ENCODE results near the gene MINDY3. TPM values are rescaled to one million over a fixed set of nuclear protein-coding genes. Genes with fewer than 3 reads are reported as not detected.
A peak's percentile ranks its signal among the peaks of the same experiment; 100 is the strongest.
"Not testable (repeated sequence)": the region's sequence is repeated elsewhere in the genome, so short reads cannot be mapped to it uniquely, and the experiment has no call there.

Gene MINDY3
- total RNA-seq, 1 donor from 2014 or later: 14.2 TPM

DNA sequence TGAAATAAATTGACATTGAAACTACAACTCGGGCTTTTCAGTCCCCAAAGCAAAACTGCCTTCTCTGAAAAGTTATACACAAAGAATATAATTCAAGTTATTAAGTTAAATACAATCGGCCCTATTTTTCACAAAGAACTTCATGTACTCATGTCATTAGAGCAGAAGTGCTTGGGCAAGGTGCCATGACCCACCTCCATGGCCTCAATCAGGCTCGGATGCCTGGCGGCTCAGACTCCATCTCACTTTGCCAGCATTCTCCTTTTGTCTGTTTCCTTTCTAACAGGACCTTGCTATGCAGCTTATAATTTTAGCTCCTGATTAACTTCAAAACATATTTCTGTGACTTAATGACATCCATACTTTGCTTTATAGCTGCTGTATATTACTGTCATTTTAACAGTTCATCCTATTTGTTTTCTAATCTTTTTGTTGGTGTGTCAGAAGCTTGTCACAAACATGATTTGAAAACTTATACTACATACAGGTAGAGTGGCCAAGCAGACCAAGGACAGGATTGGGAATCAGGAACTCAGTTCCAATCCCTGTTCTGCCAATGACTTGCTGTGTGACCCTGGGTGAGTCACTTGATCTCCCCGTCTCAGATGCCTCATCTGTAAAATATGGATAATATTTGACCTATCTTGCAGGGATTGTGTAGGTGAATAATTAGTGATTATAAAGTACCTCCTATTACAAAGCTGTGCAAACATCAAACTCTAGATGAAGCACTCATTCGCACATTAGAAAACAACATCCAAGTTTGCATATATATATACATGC is 79.8 kb downstream of the MINDY3 start:
- peak; percentile 12 to 53 for DNase-seq (ENCODE audit: low read depth in 2 of 2)

DNA sequence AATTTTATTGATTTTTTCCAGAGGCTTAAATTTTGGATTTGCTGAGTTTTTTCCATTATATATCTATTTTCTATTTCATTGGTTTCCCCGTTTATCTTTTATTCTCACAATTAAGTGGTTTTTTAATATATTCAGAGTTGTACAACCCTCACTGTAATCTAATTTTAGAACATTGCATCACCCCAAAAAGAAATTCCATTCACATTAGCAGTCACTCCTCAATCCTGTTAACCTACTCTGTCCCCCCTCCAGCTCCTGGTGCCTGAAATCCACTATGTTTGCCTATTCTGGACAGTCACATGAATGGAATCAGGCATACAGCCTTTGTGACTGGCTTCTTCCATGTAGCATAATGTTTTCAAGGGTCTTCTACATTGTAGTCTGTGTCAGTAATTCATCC is 84.8 kb downstream of the MINDY3 start:
- no peak for DNase-seq (ENCODE audit: low read depth in 2 of 2)

DNA sequence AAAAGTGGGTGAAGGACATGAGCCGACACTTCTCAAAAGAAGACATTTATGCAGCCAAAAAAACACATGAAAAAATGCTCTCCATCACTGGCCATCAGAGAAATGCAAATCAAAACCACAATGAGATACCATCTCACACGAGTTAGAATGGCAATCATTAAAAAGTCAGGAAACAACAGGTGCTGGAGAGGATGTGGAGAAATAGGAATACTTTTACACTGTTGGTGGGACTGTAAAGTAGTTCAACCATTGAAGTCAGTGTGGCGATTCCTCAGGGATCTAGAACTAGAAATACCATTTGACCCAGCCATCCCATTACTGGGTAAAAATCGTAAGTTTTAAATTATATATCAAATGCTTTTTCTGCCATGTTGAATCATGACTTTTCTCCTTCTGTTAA is 85.8 kb downstream of the MINDY3 start:
- not testable (repeated sequence) for DNase-seq (ENCODE audit: low read depth in 2 of 2)

DNA sequence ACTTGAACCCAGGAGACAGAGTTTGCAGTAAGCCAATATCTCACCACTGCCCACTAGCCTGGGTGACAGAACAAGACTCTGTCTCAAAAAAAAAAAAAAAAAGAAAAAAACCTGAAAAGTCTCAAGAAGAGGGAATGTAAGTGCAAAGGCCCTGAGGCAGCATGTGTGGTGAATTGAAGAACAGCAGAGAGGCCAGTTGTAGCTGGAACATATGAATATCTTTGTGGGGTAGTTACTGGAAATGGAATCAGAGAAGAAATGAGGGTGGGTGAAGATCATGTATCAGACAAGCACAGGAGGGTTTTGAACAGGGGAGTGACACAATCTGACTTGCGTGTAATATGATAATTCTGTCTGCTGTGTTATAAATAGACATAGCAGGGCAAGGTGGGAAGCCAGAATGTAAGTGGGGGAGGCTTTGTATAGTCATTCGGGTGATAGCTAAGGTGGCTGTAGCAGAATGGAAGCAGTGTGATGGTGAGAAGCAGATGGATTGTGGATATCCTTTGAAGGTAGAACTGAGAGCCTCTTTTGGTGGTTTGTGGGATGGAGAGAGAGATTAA is 95.3 kb downstream of the MINDY3 start:
- no peak for DNase-seq (ENCODE audit: low read depth in 2 of 2)

DNA sequence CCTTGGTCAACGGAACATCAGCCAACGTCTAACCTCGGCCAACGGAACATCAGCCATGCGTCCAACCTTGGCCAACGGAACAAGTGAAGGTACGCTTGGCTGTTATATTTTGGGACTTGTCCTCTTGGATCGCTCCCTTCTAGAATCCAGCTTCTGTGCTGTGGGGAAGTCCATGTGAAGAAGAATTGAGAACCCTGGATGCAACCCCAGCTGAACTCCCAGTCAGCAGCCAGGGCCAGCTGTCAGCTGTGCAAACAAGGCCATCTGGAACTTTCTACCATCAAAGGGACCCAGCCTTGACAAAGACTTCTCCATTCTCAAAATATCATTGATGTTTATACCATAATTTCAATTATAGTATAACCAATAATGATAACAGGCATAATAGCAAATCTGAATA is 97.3 kb downstream of the MINDY3 start:
- no peak for DNase-seq (ENCODE audit: low read depth in 2 of 2)

DNA sequence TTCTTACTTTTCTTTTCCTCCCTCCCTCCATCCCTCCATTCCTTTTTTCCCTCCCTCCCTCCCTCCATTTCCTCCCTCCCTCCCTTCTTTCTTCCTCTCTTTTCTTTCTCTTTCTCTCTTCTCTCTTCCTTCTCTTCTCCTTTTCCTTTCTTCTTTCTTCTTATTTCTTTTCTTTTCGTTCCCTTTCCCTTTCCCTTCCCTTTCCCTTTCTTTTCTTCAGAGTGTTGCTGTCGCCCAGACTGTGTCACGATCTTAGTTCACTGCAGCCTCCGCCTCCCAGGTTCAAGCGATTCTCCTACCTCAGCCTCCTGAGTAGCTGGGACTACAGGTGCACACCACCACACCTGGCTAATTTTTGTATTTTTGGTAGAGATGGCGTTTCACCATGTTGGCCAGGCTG is 98.1 kb downstream of the MINDY3 start:
- DNase-seq (ENCODE audit: low read depth in 2 of 2): not testable (repeated sequence)

DNA sequence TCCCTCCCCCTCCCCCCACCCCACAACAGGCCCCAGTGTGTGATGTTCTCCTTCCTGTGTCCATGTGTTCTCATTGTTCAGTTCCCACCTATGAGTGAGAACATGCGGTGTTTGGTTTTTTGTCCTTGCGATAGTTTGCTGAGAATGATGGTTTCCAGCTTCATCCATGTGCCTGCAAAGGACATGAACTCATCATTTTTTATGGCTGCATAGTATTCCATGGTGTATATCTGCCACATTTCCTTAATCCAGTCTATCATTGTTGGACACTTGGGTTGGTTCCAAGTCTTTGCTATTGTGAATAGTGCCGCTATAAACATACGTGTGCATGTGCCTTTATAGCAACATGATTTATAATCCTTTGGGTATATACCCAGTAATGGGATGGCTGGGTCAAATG is 99.1 kb downstream of the MINDY3 start:
- not testable (repeated sequence) for DNase-seq (ENCODE audit: low read depth in 2 of 2)

DNA sequence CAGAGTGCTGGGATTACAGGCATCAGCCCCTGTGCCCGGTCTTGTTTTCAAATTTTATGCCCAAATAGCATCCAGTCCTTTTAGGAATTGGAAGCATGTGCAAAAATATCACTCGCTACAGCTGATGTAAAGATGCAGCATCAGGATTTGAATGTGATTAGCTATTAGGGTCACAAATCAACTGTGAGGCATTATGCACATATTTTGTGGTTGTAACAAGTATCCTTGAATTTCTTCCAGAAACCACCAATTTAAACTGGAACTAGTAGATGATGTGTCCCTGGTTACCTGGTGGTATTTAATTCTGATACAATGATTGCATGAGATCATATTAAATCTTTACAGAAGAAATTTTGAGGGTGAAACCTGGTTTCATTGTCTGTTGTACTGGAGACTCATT is 99.6 kb downstream of the MINDY3 start:
- DNase-seq (ENCODE audit: low read depth in 2 of 2): no peak

DNA sequence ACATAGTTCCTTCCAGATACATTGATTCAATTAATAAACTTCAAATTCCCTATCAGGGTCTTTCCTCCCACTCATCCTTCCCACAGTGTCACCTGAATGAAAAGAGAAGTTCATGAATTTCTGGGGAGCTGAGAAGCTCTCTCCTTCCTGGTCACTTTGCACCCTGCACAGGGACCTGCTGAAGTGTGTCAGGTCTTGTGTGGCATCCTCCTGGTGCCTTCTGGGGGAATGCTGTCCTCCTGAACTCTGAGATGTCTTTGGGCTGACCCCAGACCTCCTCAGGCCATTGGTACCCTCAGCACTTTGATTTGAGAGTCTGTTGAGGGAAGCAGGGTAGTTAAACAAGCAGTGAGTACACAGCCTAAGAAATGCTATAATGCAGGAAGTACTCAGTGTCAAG is 101.0 kb downstream of the MINDY3 start:
- no peak for DNase-seq (ENCODE audit: low read depth in 2 of 2)

DNA sequence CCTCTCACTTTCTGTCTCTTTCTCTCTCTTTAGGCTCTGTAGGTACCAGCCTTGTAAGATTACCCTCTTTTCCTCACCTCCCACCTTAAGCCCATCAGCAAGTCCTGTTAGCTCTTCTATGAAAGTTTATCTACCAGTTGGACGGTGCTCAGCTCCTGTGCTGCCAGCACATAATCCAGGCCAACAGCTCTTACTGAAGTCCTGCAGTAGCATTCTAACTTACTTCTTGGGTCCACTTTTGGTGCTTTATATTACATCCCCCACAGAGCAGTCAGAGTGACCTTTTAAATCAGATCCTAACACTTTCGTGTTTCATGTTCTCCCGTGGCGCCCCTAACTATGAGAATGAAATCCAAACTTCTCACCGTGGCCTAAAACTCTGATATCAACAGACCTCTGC is 101.7 kb downstream of the MINDY3 start:
- no peak for DNase-seq (ENCODE audit: low read depth in 2 of 2)

DNA sequence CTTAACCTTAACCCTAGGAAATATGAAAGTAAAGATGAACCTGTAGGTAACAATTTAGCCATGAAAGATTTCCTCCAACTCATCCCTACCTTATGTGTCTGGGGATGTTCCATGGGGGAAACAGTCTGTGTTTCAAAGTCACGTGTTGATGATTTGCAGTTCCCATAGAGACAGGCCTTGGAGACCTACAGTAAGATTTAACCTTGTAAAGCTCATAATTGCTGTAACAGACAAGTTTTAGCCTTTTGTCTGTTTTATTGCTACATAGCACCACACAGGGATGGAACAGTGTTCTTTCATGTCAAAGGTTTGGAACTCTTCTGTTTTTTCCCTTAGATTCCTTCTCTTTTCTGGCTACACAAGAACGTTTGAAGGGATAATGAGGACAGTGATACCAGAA is 105.4 kb downstream of the MINDY3 start:
- no peak for DNase-seq (ENCODE audit: low read depth in 2 of 2)

DNA sequence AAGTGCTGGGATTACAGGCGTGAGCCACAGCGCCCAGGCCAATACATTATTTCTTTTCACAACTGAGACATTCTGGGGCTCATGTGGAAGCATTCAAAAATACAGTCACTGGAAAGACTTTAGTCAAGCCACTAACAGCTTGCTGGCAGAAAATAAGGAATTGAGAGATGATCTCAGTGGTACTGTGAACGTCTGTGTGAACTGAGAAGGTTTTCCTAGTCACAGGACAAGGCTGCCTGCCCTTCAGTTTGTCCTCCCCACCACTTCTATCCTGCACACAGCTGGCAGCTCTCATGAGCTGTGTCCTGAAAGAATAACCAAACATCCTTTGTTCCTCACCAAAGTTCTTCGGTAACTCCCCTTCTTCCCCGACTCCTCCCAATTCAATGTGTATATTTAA is 109.3 kb downstream of the MINDY3 start:
- no peak for DNase-seq (ENCODE audit: low read depth in 2 of 2)

DNA sequence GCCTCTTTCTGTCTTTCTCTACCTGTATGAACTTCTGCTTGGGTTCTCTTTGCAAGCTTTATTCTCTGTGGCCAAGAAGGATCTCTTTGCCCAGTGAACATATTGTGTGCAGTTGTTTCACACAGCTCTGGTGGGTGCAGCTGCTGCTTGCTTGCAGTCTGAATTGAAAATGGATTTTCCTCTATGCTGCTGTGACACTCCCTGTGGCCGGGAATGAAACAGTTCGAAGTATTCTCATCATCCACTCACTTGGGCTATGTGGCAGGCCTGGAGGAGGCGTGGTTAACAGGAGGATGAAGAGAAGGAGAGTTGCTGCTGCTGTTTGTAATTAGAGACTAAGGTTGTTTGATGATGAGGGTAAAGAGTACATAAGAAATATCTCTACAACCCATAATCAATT is 112.2 kb downstream of the MINDY3 start:
- no peak for DNase-seq (ENCODE audit: low read depth in 2 of 2)

DNA sequence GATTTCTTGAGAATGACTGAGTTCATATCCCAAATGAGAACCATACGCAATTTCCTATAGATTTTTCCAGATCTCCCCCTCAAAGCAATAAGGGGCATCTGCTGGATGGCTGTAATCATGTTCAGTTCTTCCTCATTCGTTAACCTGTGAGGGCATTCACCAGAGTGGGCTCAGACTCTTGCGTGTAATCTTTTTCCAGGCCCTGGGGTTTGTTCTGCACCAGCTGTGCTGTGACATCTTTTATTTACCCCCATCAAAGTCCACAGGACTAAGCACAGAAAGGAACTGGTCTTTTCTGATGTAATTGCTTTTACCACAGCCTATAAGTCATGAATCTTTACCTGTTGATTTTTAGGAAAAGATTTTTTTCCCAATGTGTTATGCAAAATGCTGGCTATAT is 112.7 kb downstream of the MINDY3 start:
- no peak for DNase-seq (ENCODE audit: low read depth in 2 of 2)

DNA sequence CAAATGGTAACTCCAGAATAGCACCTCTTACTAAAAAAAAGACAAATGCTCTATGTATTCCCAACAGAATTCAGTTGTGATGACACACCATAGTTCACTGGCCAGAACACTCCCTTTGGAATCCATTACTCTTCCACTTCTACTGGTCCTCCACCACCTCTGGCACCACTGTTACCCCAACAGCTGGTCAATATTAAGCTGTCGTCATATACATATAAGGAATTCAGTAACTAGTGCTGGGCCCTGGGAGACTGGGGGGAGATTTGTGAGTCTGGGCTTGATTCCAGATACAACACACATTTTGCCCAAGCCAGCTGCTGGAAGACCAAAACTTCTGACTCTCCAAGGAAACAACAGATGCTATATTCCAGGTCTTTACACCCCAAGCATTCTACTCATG is 114.6 kb downstream of the MINDY3 start:
- no peak for DNase-seq (ENCODE audit: low read depth in 2 of 2)

DNA sequence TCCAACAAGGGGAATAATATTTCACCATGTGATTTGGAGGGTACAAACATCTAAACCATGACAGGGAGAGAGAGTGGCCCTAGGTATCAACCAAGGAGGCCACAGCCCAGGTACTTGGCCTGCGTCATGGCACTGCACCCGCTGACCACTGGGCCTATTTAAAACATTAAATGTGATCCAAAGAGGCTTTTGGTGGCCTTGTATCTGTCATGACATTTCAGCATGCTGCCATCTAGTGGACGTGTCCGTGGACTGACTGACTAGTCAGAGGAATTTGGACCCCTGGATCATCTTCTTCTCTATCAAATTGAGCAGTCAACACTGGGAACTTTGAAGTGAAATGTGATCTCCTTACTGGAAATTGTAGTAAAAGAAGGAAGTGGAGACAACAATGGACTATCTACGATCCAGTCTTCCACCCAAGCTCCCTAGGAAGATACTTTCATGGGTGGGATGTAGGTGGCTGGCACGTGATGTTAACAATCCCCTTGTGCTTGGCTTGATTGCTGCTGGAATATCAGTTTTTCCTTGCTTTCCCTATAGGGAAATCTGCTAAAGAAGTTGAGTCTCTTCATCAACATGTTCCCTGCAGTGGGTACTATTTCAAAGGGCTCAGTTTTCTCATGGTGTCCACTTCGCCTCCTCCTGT is 116.0 kb downstream of the MINDY3 start:
- peak; percentile 73 to 79 for DNase-seq (ENCODE audit: low read depth in 2 of 2)

DNA sequence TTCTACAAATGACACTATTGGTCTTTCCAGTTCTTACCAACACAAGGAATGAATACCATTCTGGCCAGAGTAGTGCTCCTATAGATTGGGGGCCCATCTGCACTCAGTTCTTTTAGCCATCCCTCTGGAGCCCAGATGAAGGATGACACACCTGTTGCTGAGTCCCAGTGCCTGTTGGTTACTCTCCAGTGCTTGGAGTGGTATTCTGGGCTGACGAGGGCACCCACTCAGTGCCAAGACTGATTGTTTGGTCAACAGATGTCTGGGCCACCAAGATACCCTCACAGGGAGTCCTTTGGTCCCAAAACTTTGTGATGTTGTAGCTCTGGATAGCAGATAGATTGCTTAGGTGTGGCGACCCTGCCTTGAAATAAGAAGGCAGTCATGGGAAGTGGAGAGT is 116.9 kb downstream of the MINDY3 start:
- DNase-seq (ENCODE audit: low read depth in 2 of 2): no peak

DNA sequence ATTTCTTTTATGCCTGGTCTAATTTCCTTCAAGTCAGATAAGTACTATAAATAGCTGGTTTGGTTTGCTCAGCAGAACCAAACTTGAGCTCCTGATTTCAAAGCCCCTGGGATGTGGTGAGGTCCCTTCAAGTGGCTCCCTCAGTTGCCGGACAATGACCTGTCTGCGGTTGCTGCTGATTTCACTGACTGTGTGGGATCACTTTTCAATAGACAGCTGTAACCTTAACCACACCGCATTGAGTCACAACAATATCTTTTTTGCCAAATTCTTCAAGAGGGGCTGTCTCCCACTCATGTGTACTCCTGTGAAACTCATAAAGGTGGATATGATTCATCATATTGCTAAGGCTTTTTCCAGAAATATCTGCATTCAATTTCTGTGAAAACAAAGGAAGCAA is 117.5 kb downstream of the MINDY3 start:
- no peak for DNase-seq (ENCODE audit: low read depth in 2 of 2)

DNA sequence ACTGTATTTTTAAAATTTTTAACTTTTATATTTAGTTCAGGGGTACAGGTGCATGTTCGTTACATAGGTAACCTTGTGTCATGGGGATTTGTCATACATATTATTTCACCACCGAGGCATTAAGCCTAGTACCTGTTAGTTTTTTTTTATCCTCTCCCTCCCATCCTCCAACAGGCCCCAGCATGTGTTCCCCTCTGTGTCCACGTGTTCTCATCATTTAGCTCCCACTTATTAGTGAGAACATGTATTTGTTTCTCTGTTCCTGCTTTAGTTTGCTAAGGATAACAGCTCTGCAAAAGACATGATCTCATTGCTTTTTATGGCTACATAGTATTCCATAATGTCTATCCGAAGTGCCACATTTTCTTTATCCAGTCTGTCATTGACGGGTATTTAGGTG is 118.2 kb downstream of the MINDY3 start:
- no peak for DNase-seq (ENCODE audit: low read depth in 2 of 2)

DNA sequence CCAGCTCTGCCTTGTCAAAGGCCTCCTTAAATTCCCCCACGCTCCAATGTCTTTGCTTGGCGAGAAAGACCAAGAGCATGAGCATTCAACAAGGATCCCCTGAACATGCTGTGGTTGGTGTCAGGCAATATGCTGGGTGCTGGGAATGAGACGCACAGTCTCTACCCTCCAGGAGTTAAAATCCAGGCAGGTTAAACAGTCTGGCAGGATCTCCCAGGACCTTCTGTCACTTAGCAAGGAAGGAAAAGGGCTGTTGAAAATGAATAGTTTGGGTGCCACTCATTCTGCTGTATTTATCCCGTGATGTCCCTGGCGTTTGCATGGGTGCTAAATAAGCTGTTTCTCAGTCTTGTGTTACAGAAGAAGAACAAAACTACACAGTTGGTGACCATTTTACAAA is 118.7 kb downstream of the MINDY3 start:
- no peak for DNase-seq (ENCODE audit: low read depth in 2 of 2)

DNA sequence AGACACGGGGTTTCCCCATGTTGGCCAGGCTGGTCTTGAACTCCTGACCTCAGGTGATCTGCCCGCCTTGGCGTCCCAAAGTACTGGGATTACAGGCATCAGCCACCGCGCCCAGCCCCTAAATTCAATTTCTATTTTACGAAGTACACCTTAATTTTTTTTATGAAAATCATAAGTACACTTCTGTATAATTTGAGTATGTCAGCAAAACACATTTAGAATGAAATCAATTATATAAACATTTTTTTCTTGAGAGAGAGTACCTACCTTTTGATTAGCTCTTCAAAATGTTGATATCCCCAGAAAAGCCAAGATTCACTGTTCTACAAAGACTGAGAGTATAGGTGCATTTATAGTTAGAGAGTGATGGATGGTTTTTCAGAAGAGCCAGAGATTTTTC is 120.0 kb downstream of the MINDY3 start:
- no peak for DNase-seq (ENCODE audit: low read depth in 2 of 2)

DNA sequence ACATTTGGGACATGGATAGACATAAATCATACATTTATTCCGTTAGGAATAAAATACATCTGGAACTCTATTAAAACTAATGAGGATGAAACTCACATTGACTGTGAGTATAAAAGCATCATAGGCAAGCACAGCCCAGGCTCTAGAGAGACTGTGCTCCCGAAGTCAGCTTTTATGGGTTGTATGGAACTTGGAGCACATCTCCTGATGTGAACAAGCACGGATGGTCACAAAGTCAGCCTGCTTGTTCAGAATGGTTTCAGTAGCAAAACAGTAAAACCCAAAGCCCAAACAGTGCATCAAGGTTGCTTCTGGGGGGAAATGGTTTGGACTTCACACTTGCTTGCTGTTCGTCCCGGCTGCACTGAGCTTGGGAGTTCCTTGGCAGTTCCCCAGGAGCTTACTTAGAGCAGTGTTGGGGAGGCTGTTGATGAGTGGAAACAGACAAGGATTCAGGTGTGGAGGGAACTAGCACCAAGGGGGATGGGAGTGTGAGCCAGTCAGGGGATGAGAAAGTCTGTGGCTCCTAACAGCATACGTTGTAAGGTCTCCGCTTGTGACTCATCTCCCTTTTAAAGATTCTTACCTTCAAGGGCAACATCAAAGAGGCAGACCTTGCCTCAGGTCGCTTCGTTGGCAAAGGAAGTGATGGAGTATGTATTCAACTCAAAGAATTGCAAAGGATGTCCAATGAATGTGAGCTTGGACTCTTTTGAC is 120.9 kb downstream of the MINDY3 start:
- no peak for DNase-seq (ENCODE audit: low read depth in 2 of 2)

All from dermis microvascular lymphatic vessel endothelial cell (primary cell).